Mesendoderm (in vitro differentiated cells): ENCODE measurements around the gene CREB5.

Source experiments
- DNase-seq: peaks from one replicate; pipeline ENCODE4 v3.0.0; 2013
- H2AK5ac ChIP-seq: 2 replicates; pipeline ENCODE4 v1.6.1; 2013; ENCODE audit warnings: low read length, inconsistent platforms
- H2BK120ac ChIP-seq: 2 replicates; pipeline ENCODE4 v1.6.1; 2013; ENCODE audit warnings: low read depth, mild to moderate bottlenecking, low read length, moderate library complexity, mixed read lengths
- H2BK15ac ChIP-seq: replicated peaks from 2 replicates; pipeline ENCODE4 v1.6.1; 2013; ENCODE audit warnings: low read depth, mild to moderate bottlenecking, moderate library complexity
- H2BK5ac ChIP-seq: 2 replicates; pipeline ENCODE4 v1.6.1; 2013; ENCODE audit warnings: low read length, inconsistent platforms
- H3K18ac ChIP-seq: 2 replicates; pipeline ENCODE4 v1.6.1; 2013; ENCODE audit warnings: mild to moderate bottlenecking, low read length, mixed read lengths
- H3K23ac ChIP-seq: one replicate; pipeline ENCODE4 v1.6.1; 2013; ENCODE audit warnings: low read length
- H3K27ac ChIP-seq: 2 replicates; pipeline ENCODE4 v1.5.1; 2013; ENCODE audit warnings: low read depth, mild to moderate bottlenecking, inconsistent platforms, low read length, moderate library complexity
- H3K27me3 ChIP-seq: 2 replicates; pipeline ENCODE4 v1.6.1; 2013; ENCODE audit warnings: low read length, control low read depth, mild to moderate bottlenecking, inconsistent platforms; ENCODE audit not compliant: insufficient read depth, poor library complexity
- H3K36me3 ChIP-seq: 2 replicates; pipeline ENCODE4 v1.6.1; 2013; ENCODE audit warnings: low read length, inconsistent platforms; ENCODE audit not compliant: control insufficient read depth, insufficient read depth
- H3K4ac ChIP-seq: one replicate; pipeline ENCODE4 v1.6.1; 2013; ENCODE audit warnings: low read depth, mild to moderate bottlenecking, low read length, moderate library complexity
- H3K4me1 ChIP-seq: 2 replicates; pipeline ENCODE4 v1.6.1; 2013; ENCODE audit warnings: low read depth, low read length, inconsistent platforms; ENCODE audit not compliant: control insufficient read depth
- H3K4me2 ChIP-seq: 2 replicates; pipeline ENCODE4 v1.6.1; 2013; ENCODE audit warnings: low read length
- H3K4me3 ChIP-seq: 2 replicates; pipeline ENCODE4 v1.5.1; 2013; ENCODE audit warnings: mild to moderate bottlenecking, low read length
- H3K56ac ChIP-seq: one replicate; pipeline ENCODE4 v1.6.1; 2013; ENCODE audit warnings: low read length
- H3K79me1 ChIP-seq: 2 replicates; pipeline ENCODE4 v1.6.1; 2013; ENCODE audit warnings: low read length, inconsistent platforms
- H3K79me2 ChIP-seq: 2 replicates; pipeline ENCODE4 v1.6.1; 2013; ENCODE audit warnings: mild to moderate bottlenecking, low read length; ENCODE audit not compliant: control insufficient read depth, insufficient read depth
- H3K9ac ChIP-seq: 2 replicates; pipeline ENCODE4 v1.6.1; 2013; ENCODE audit warnings: low read length, inconsistent platforms
- H4K5ac ChIP-seq: one replicate; pipeline ENCODE4 v1.6.1; 2013; ENCODE audit warnings: low read length
- H4K8ac ChIP-seq: one replicate; pipeline ENCODE4 v1.6.1; 2013; ENCODE audit warnings: low read depth, mild to moderate bottlenecking, control low read depth, low read length, moderate library complexity
- WGBS: extraction: QIAGEN DNeasy Blood & Tissue Kit; methylation state at CpG from one replicate; pipeline ENCODE4 v1.1.7; 2013; ENCODE audit warnings: low lambda C conversion rate, missing lambda C conversion rate; ENCODE audit not compliant: insufficient coverage; ENCODE audit errors: extremely low coverage; 5-methylcytosine and 5-hydroxymethylcytosine counted together

Gene CREB5

GRCh38 chr7:28617308-28617880 lies 205.1 kb downstream of the CREB5 start:
- WGBS = no CpG with 5 or more reads among the region's 2 CpGs
- H3K56ac ChIP-seq = no peak overlapping the region
- H3K27ac ChIP-seq = no peak overlapping the region

GRCh38 chr7:28618383-28618782 lies 206.1 kb downstream of the CREB5 start:
- Histone ChIP-seq H4K5ac (no peak overlapping the region), H3K9ac (no peak overlapping the region), H3K4ac (no peak overlapping the region), H3K79me2 (no peaks in the 10 kb centered on the region), H3K79me1 (no peaks in the 10 kb centered on the region), H2BK120ac (no peak overlapping the region), H2BK15ac (no peak overlapping the region), H2BK5ac (no peak overlapping the region), H3K36me3 (no peaks in the 10 kb centered on the region), H3K18ac (no peak overlapping the region), H3K4me1 (no peaks in the 10 kb centered on the region), H3K27ac (no peak overlapping the region), H3K23ac (no peak overlapping the region), H2AK5ac (no peak overlapping the region), H3K27me3 (no peaks in the 10 kb centered on the region), H3K4me2 (no peak overlapping the region), H3K56ac (no peak overlapping the region), H4K8ac (no peak overlapping the region), H3K4me3 (no peak overlapping the region)
- DNase-seq = no peak
- no CpG with 5 or more reads among the region's 3 CpGs for WGBS

More at GRCh38 chr7:28617308-28617880, 205.1 kb downstream of the CREB5 start:
- no peak overlapping the region for H2BK15ac ChIP-seq
- H3K23ac ChIP-seq = no peak overlapping the region
- no peak overlapping the region for H3K4me2 ChIP-seq
- no peak for DNase-seq
- peaks cover 5% of the 10 kb centered on the region for H3K4me1 ChIP-seq
- H3K27me3 ChIP-seq = no peaks in the 10 kb centered on the region
- no peaks in the 10 kb centered on the region for H3K79me2 ChIP-seq
- H3K79me1 ChIP-seq = no peaks in the 10 kb centered on the region
- no peak overlapping the region for H2BK120ac ChIP-seq
- no peak overlapping the region for H4K5ac ChIP-seq
- no peak overlapping the region for H2AK5ac ChIP-seq
- no peak overlapping the region for H3K4ac ChIP-seq
- no peak overlapping the region for H3K4me3 ChIP-seq
- no peaks in the 10 kb centered on the region for H3K36me3 ChIP-seq
- no peak overlapping the region for H3K18ac ChIP-seq
- no peak overlapping the region for H2BK5ac ChIP-seq
- H4K8ac ChIP-seq = no peak overlapping the region
- H3K9ac ChIP-seq = no peak overlapping the region

DNA sequence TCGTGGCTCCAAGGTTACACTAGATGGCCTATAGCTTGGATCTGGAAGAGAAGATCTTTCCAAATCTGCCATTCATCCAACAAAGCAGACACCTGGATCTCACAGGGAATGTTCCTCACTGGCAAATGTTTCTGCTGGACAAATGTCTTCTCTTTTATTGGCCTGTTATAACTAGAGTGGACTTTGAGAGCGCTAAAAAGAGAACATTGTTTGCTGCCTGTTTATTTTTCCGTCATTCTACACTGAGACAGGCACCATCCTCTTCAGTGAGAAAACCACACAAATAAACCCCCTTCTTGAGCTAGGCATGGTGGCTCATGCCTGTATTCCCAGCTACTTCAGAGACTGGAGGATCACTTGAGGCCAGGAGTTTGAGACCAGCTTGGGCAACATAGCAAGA lies 206.9 kb downstream of the CREB5 start:
- H3K27ac ChIP-seq = no peak overlapping the region
- H3K79me1 ChIP-seq = no peaks in the 10 kb centered on the region
- H3K36me3 ChIP-seq = no peaks in the 10 kb centered on the region
- H3K79me2 ChIP-seq = no peaks in the 10 kb centered on the region
- no peak overlapping the region for H3K9ac ChIP-seq
- no peak overlapping the region for H2BK15ac ChIP-seq
- H3K18ac ChIP-seq = no peak overlapping the region
- peak overlapping the region; percentile 16 for H3K4ac ChIP-seq
- H3K56ac ChIP-seq = no peak overlapping the region
- no peaks in the 10 kb centered on the region for H3K4me1 ChIP-seq
- H2BK5ac ChIP-seq = no peak overlapping the region
- H3K4me3 ChIP-seq = no peak overlapping the region
- H3K23ac ChIP-seq = no peak overlapping the region
- no peak overlapping the region for H3K4me2 ChIP-seq
- H2BK120ac ChIP-seq = no peak overlapping the region
- no peak overlapping the region for H4K5ac ChIP-seq
- no peak for DNase-seq
- H2AK5ac ChIP-seq = no peak overlapping the region
- WGBS = no CpG with 5 or more reads among the region's 3 CpGs
- no peaks in the 10 kb centered on the region for H3K27me3 ChIP-seq
- no peak overlapping the region for H4K8ac ChIP-seq

- Histone ChIP-seq H3K27me3 (no peaks in the 10 kb centered on the region), H3K4ac (no peak overlapping the region), H2BK120ac (no peak overlapping the region), H3K36me3 (no peaks in the 10 kb centered on the region), H3K9ac (no peak overlapping the region), H3K18ac (no peak overlapping the region), H2BK5ac (no peak overlapping the region), H3K4me1 (no peaks in the 10 kb centered on the region), H3K79me1 (no peaks in the 10 kb centered on the region), H3K56ac (no peak overlapping the region), H3K79me2 (no peaks in the 10 kb centered on the region), H2AK5ac (no peak overlapping the region), H3K4me2 (no peak overlapping the region), H3K23ac (no peak overlapping the region), H3K4me3 (no peak overlapping the region), H2BK15ac (no peak overlapping the region), H4K8ac (no peak overlapping the region), H3K27ac (no peak overlapping the region), H4K5ac (no peak overlapping the region)
- WGBS = no CpG with 5 or more reads among the region's 6 CpGs
- no peak for DNase-seq
Measured at GRCh38 chr7:28621369-28621841, 209.1 kb downstream of the CREB5 start.

DNA sequence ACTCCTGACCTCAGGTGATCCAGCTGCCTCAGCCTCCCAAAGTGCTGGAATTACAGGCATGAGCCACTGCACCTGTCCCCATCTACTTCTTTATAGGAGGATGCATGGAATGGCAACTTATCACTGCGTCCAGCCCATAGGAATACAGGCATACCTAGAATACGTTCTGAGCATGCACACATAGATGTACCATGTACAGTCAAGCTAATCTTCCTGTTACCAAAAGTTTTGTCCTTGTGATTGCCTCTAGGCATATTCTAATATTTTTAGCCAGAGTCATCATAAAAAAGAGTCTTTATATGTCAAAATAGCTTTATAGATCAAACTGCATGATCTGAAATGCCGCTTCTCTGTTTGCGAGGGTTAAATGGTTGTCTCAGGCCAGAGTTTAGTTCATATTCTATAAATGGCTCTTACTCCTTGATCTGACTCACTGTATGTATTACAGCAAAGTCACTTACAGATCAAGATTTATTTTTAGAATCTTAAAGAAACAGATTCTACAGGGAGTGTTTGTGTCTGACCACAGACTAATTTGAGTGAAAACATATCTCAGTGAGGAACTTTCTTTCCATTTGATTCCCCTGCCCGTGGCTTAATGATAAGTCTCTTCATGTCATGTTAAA lies 210.9 kb downstream of the CREB5 start:
- H4K8ac ChIP-seq = no peak overlapping the region
- no peaks in the 10 kb centered on the region for H3K36me3 ChIP-seq
- no peak overlapping the region for H3K4ac ChIP-seq
- no peak overlapping the region for H2BK120ac ChIP-seq
- no peaks in the 10 kb centered on the region for H3K27me3 ChIP-seq
- H3K79me2 ChIP-seq = no peaks in the 10 kb centered on the region
- H3K79me1 ChIP-seq = no peaks in the 10 kb centered on the region
- no peak overlapping the region for H2BK15ac ChIP-seq
- no peak overlapping the region for H3K27ac ChIP-seq
- DNase-seq = no peak
- no peak overlapping the region for H3K56ac ChIP-seq
- no CpG with 5 or more reads among the region's 5 CpGs for WGBS
- no peak overlapping the region for H3K18ac ChIP-seq
- H3K4me2 ChIP-seq = no peak overlapping the region
- no peak overlapping the region for H2AK5ac ChIP-seq
- H2BK5ac ChIP-seq = no peak overlapping the region
- H3K4me3 ChIP-seq = no peak overlapping the region
- H3K9ac ChIP-seq = no peak overlapping the region
- H3K23ac ChIP-seq = no peak overlapping the region
- H4K5ac ChIP-seq = no peak overlapping the region
- no peaks in the 10 kb centered on the region for H3K4me1 ChIP-seq

GRCh38 chr7:28623863-28624262 lies 211.5 kb downstream of the CREB5 start:
- Histone ChIP-seq H3K79me1 (no peaks in the 10 kb centered on the region), H2BK120ac (no peak overlapping the region), H2AK5ac (no peak overlapping the region), H4K5ac (no peak overlapping the region), H3K36me3 (no peaks in the 10 kb centered on the region), H3K23ac (no peak overlapping the region), H3K4me2 (no peak overlapping the region), H3K9ac (no peak overlapping the region), H3K79me2 (no peaks in the 10 kb centered on the region), H3K18ac (no peak overlapping the region), H3K4me1 (no peaks in the 10 kb centered on the region), H2BK5ac (no peak overlapping the region), H3K27ac (no peak overlapping the region), H3K4me3 (no peak overlapping the region), H2BK15ac (no peak overlapping the region), H3K56ac (no peak overlapping the region), H4K8ac (no peak overlapping the region), H3K4ac (no peak overlapping the region), H3K27me3 (no peaks in the 10 kb centered on the region)
- DNase-seq = peak; percentile 36
- no CpG with 5 or more reads among the region's 5 CpGs for WGBS
